Gastroesophageal sphincter (tissue), 3 donors: ENCODE results near the gene RHPN2.

Experiments
- POLR2A ChIP-seq, 2 donors: fragments of 450-650 bp; IDR thresholded peaks; one replicate each; pipeline ENCODE4 v1.6.1; 2017; ENCODE audit warnings: antibody characterized with exemption in 2 of 2, mild to moderate bottlenecking in 2 of 2, moderate library complexity in 1 of 2
- POLR2AphosphoS5 ChIP-seq: sonication (generic); formaldehyde crosslinking; IDR thresholded peaks from one replicate; pipeline ENCODE4 v1.6.1; 2017; ENCODE audit warnings: antibody characterized with exemption
- TF ChIP-seq, protein P1 (sequence below), 4 experiments: fragments of 200-600 bp in 2 of 4; fragments of 450-650 bp in 2 of 4; sonication (generic) in 1 of 4; IDR thresholded peaks; one replicate each; pipeline ENCODE4 v1.5.1; 2017 to 2019; ENCODE audit warnings: antibody characterized with exemption in 4 of 4, mild to moderate bottlenecking in 2 of 4, moderate library complexity in 2 of 4

DNA sequence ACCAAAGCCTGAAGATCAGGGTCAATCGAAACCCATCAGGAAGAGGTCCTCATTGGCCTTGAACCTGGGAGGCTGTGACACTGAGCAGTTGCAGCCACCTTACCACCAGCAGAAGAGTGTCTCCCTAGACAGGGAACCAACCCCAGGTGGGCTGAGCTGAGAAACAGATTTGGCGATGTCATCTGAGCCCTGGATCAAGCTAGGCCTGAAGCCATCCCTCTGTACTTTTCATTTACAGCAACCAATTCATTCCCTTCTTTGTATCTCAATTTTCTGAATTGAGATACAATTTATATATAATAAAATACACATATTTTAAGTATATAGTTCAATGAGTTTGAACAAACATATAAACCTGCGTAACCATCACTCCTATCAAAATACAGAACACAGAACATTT lies 14.6 kb downstream of the RHPN2 start:
- TF ChIP-seq, protein P1, sequence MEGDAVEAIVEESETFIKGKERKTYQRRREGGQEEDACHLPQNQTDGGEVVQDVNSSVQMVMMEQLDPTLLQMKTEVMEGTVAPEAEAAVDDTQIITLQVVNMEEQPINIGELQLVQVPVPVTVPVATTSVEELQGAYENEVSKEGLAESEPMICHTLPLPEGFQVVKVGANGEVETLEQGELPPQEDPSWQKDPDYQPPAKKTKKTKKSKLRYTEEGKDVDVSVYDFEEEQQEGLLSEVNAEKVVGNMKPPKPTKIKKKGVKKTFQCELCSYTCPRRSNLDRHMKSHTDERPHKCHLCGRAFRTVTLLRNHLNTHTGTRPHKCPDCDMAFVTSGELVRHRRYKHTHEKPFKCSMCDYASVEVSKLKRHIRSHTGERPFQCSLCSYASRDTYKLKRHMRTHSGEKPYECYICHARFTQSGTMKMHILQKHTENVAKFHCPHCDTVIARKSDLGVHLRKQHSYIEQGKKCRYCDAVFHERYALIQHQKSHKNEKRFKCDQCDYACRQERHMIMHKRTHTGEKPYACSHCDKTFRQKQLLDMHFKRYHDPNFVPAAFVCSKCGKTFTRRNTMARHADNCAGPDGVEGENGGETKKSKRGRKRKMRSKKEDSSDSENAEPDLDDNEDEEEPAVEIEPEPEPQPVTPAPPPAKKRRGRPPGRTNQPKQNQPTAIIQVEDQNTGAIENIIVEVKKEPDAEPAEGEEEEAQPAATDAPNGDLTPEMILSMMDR (IDR thresholded peaks at IDR 0.05), result no peak
- TF ChIP-seq POLR2AphosphoS5 (no peak), POLR2A (IDR thresholded peaks at IDR 0.05) (no peak)
